Measurements from ENCODE around the gene USP7.
"Not testable (repeated sequence)": the region's sequence is repeated elsewhere in the genome, so short reads cannot be mapped to it uniquely, and the experiment has no call there.

Gene USP7

DNA sequence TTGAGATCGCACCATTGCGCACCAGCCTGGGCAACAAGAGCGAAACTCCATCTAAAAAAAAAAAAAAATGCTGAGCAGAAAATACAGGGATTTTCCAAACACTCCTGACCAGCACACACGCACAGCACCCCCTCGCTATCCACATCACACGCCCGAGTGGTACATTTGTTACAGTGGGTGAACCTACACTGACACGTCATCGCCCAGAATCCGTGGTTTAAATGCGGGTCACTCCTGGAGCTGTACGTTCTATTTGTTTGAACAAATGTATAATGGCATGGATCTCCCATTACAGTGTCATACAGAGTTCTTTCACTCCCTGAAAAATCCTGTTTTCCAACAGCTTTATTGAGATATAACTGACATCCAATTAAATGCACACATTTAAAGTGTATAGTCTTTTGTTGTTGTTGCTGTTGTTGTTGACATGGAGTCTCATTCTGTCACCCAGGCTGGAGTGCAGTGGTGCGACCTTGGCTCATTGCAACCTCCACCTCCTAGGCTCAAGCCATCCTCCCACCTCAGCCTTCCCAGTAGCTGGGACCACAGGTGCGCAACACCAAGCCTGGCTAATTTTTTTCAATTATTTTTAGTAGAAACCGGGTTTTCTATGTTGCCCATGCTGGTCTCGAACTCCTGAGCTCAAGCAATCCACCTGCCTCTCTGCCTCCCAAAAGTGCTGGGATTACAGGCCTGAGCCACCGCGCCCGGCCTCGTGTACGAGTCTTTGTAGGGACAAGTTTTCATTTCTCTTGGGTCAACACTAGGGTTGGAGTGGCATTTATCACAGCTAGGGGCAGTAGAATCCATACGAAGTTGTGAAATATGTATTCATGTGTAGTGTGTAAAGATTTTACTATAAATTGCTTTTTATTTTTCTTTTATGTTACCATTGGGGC lies 90.5 kb downstream of the USP7 start:
- no peak for DNase-seq

DNA sequence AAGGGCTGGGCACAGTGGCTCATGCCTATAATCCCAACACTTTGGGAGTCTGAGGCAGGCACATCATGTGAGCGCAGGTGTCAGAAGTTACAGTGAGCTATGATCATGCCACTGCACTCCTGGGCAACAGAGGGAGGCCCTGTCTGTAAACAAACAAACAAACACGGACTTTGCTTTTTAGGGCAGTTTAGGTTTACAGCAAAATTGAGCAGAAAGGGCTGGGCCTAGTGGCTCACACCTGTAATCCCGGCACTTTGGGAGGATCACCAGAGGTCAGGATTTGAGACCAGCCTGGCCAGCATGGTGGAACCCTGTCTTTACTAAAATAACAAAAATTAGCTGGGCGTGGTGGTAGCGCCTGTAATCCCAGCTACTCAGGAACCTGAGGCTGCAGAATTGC lies 91.6 kb downstream of the USP7 start:
- DNase-seq: no peak

DNA sequence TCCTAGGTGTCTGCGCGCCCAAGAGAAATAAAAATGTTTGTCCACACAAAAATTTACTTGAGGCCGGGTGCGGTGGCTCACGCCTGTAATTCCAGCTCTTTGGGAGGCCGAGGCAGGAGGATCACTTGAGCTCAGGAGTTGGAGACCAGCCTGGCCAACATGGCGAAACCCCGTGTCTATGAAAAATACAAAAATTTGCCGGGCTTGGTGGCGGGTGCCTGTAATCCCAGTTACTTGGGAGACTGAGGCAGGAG lies 93.8 kb downstream of the USP7 start:
- not testable (repeated sequence) for DNase-seq

DNA sequence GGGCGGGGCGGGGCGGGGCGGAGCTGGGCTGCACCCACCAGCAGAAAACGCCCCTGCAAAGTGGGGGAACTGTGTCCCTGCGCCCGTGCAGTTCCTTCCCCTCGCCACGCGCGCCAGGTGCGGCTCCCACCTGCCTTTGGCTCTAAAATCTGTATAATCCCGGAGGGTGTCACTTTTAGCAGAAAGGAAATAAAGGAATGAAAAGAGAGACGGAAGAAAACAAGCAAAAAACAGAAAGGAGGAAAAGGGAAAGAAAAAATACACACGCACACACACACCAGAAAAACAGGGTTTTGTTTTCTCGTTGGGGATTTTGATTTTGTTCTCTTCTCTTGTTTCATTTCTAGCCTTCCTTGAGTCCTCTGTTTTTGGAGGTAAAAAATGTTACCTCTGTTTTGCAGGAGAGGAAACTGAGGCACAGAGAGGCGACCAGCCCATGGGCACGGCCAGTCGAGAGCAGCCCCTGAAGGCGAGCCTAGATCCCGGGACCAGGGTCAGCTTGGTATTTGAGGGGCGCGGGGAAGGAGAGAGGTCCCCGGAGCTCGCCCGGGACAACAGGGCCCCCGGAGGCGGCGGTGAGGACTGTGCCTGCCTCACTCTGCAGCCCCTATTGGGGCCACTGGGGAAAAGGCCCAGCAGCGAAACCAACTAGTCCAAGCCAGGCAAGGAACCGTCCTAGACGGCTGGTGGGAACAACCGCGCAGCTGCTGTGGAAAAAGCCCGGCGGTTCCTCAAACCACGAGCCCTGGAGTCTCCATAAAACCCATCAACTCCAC lies 94.3 kb downstream of the USP7 start:
- DNase-seq: no peak

DNA sequence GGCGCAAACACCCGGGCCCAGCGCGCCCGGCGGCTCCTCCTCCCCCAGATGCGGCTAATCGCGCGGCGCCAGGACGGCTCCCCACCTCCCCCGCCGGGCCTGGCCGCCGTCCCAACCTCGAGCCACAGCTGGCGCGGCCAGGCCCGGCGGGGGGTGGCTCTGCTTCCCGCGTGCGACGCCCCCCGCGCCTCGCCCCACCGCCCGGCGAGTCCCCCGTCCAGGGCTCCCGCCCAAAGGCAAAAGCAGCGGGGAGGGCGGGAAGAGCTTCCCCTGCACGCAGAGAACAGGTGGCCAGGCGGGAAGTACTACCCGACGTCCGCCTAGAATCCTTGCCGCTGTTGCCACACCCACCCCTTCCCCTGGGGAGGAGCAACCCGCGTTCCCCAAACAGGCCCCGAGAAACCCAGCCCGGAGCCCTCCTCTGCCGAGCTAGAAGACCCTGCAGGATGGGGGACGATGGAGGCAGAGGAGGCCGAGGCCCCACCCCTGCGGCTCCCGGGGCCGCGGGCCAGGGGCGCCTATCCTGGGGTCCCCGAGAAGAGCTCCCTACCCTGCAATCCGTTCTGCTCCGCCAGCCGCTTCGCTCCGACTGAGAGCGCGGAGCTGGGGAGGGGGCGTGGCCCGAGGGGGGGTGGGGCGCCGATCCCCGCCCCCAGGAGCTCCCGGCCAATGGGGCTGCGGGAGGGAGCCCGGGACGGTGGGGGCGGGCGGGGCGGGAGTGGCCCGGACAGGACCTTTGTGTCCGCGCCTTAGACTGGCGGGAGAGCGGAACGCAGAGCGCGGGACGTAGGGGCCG lies 95.1 kb downstream of the USP7 start, which contains the start of gene CARHSP1:
Gene CARHSP1, minus strand, starts transcription at position 591 of the 796 bp plus-strand sequence. CDS start 9,678 bp downstream, outside the sequence.
- DNase-seq: peak; percentile 86

DNA sequence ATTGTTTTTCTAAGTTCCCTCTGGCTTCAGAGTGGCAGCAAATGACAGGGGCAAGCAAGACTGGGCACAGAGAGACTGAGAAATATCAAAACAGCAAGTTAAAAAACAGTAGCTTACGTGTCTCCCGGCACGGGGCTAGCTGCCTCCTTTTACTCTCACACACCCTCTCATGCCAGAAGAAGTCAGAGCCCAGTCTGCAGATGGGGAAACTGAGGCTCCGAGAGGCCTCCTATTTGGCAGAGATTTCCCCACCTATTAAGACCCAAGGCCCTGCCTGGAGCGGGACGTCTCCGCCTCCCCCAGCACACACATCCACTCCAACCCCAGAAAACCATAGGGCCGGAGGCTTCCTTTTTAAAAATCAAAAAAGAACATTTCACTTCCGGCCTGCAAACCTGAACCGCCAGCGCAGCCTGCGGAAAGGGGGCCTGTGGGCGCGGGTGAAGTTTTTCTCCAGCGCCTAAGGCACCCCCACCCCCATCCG lies 95.7 kb downstream of the USP7 start:
- DNase-seq: no peak

DNA sequence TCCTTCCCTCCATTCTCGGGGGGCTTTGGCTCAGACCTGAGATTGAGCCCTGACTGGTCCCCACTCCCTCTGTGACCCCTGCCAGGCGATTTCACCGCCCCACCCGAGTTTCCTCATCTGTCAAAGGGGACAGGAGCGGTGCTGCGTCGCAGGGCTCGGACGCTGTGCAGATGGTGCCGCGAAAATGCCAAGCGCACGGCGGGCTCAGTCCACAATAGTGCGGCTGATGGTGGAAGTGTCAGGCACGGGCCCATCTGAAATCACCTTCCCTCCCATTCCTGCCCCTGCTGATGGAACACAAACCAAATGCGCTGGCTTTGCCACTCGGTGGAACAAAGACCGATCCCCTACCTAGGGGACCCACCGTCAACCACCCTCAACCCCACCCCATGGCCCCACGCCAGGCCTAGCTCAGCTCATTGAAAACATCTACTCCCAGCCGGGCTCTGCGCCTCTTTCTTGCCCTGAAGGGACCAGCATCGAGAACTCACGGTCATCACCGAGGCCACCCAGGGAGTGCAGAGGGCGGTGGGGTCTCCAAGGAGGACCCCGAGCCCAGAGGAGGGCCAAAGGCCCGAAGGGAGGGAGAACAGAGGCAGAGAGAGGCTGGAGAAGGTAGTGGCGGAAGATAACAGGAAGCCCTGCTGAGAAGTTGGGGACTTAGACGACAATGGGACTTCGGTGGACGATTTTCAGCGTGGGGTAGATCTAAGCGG lies 96.3 kb downstream of the USP7 start:
- no peak for DNase-seq

DNA sequence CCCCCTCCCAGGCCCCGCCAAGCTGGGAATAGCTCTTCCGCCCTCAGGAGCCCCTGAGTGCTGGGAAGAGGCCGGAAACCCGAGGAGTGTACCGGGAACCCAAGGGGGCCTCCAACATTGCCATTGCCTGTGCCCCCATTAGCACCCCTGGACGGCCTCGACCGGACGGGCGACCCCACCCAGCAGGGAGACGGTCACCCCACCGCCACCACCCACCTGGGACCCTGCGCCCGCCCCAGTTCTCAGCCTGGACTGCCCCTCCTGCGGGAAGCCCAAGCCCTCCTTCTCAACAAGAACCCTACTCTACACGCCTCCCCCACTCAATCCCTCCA lies 96.9 kb downstream of the USP7 start:
- DNase-seq: no peak

DNA sequence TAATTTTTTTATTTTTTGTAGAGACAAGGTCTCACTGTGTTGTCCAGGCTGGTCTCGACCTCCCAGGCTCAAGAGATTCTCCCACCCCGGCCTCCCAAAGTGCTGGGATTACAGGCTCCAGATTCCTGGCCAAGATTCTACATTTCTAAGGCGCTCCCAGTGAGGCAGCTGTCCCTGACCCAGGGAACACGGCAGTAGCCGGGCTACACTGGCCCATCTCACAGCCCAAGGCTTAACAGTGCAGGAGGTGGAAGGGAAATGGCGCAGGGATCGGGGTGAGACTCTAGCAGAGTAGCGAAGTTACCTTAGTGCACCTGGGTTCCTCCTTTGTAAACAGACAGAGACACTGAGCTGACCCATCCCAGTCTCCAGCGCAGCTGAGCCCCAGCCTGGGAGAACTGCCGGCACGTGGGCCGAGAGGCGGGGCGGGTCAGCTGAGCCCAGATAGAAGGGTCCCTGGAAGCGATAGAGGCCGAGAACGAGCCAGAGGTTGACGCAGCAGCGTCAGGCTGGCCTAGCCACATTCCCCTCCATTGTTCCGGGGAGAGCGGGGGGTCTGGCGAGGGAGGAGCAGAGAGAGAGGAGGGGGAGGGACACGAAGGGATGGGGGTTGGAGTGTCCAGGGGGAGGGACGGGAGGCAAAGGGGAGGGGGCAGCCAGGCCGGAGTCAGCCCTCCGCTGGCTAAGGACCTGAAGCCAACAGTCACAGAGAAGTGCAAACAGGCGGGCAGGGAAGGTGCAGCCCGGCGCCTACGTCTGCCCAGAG lies 97.4 kb downstream of the USP7 start:
- no peak for DNase-seq

DNA sequence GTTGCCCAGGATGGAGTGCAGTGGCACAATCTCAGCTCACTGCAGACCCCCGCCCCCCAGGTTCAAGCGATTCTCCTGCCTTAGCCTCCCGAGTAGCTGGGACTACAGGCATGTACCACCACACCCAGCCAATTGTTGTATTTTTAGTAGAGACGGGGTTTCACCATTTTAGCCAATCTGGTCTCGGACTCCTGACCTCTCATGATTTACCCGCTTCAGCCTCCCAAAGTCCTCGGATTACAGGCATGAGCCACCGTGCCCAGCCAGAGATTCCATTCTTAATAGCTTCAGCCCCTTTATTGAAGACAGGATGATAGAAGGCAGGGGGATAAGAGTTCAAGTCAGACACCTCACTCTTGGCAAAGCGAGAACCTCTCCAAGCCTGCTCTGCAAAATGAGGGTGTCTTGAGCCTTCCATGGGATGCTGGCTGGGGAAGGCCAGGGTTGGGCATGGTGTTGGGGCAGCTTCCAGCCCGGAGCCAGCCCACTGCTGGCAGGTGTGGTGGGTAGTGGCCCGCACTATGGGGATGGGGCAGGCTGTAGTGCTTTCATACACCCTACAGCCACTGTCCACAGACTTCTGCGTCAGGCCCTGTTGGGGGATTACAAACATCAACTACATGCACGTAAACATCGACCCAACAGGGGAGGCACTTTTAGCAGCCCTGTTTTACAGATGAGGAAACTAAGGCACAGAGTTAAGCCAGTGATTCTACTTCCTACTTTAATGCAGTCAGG lies 98.4 kb downstream of the USP7 start:
- DNase-seq: no peak

DNA sequence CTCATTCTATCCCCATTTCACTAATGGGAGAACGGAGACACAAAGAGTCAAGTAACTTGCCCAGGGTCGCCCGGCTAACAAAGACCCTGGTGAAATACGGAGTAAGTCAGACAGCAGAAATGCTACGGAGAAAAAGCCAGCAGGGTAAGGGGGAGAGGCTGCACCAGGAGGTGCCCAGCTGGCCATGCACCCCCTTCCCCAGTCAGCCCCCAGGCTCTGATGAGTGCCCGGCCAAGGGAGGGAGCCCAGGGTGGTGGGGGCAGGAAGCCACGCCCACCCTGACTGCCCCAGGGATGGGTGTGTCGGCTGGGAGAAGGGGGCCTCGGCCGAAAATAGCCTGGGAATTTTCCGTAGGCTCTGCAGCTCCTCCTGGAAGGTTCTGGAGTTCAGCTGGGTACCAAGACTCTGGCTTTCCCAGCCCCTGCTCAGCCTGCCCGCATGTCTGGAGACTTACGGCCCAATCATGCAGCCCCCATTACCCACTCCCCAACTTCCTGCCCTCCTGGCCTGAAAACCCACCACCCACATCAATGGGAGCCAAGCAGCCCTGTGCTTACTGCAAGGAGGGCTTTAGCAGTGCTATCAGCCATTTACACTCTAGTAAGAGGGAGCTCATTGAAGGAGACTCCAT lies 99.1 kb downstream of the USP7 start:
- no peak for DNase-seq

DNA sequence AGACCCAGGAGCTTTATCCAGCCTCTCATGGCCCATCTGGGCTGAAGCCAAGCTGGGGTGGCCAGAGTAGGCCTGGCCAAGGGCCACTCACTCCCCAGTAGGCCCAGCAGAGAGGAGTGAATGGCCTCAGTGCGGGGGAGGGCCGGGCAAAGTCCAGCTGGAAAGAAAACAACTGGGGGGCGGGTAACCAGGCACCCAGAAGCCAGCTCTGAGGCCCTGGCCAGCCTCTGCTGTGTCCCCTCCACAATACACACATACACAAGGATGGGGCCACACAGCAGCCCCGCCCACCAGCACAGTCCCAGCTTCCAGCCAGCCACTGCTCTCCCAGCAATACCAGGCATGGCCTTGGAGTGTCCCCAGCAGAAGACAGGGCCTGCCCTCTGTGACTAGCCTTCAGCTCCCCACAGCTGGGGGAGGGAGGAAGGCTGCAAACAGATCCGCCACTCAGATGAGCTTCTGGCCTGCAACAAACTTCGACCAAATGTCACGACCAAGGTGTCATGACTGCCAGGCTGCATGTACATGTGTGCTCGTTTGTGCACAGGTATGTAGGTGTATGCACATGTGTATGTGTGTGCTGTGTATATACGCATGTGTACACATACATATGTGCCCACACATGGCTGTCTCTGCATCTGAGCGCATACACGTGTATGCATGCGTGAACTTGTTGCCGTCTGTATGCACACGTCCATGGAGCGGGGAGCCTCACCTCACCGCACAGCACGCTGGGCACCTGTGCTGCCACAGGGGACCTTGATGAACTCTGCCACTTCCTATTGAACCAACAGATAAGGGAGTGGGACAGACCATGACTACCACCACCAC lies 99.9 kb downstream of the USP7 start:
- no peak for DNase-seq

DNA sequence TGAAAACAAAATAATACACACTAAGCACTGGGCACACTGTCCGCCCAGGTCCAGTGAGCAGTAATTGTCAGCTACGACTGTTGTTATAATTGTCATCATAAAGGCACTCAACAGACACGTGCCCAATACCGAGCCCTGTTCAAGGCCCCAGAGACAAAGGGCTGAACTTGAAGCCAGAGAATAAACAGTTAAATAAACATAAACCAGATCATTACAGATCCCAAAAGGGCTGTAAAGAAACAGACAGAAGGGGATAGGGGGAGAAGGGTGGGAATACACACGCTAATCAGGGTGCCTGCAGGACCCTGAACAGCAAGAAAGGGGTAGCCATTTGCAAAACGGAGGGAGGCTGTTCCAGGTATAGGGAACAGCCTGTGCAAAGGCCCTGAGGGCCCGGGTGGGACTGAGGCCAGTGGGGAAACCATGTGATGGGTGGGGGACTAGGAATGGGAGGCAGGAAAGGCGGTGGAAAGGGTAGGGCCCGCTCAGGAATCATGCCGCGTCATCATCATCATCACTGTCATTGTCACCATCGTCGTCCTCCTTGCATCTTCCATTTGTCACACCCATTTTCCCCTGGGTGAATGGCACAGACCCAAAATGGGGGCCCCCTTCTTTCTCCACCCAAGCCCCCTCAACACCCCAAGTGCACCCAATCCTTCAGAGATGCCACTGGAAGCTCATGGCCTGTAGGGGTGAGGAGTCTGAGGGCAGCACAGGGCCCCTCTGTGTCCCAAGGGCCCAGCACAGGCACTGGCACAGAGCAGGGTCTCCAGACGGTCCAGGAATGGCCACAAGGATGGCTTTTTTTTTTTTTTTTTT lies 101.2 kb downstream of the USP7 start:
- no peak for DNase-seq

DNA sequence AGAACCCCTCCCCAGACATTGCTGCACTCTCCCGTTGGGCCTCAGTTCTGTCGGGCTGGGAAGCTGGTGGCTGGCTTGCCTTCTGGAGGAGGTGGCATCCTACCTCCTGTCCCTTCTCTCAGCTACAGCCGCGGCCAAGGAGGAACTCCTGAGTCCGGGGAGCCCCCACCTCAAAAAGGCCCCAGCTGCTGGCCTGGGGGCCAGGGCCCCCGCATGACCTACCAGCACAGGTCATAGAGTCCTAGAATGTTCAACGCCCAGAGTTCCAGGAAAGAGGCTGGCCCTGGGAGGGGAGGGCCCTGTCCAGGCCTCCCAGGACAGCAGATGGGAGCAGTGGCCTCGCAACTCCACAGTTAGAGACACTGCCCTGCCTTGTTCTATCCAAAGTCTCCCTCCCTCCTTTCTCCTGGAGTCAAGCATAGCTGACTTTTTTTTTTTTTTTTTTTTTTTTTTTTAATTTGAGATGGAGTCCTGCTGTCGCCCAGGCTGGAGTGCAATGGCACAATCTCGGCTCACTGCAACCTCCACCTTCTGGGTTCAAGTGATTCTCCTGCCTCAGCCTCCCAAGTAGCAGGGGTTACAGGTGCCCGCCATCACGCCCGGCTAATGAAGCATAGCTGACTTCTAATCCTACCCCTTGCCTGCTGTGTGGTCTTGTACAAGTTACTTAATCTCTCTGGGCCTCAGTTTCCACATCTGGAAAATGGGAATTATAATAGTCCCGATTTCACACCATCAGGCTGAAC lies 102.0 kb downstream of the USP7 start:
- no peak for DNase-seq

DNA sequence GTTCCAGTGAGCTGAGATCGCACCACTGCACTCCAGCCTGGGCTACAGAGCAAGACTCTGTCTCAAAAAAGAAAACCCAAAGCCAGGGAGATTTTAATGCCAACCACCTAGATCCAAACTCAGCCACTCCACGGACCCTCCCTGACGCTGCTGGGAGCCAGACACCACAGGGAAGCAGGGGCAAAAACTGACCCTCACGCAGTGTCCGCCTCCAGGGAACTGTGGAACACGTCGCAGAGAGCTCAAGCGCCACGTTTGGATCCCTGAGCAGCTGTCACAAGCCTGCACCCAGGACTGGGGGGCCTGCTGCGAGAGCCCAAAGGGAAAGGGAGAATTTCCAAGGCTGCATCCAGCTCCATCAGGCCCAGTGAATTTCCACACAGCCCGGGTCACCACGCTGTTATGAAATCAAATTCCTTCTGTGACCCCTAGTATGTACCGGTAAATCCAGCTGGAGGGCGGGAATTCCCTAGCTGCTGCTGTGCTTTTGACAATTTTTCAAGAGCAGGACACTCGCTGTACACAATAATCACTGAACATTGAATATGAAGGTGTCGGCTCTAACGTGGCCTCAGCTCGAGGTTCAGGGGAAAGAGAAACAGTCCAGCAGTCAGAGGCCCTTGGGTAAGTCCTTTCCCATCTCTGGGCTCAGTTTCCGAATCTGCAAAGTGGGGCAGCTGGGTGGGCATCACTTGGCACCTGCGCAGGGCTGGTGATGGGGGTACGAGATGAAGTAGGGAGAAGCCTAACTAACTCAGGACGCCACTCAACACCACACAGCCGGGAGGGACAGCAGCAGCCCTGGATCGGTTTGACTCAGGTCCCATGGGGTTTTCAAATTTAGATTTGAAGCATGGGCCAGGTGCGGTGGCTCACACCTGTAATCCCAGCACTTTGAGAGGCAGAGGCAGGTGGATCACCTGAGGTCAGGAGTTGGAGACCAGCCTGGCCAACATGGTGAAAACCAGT lies 103.5 kb downstream of the USP7 start:
- no peak for DNase-seq

DNA sequence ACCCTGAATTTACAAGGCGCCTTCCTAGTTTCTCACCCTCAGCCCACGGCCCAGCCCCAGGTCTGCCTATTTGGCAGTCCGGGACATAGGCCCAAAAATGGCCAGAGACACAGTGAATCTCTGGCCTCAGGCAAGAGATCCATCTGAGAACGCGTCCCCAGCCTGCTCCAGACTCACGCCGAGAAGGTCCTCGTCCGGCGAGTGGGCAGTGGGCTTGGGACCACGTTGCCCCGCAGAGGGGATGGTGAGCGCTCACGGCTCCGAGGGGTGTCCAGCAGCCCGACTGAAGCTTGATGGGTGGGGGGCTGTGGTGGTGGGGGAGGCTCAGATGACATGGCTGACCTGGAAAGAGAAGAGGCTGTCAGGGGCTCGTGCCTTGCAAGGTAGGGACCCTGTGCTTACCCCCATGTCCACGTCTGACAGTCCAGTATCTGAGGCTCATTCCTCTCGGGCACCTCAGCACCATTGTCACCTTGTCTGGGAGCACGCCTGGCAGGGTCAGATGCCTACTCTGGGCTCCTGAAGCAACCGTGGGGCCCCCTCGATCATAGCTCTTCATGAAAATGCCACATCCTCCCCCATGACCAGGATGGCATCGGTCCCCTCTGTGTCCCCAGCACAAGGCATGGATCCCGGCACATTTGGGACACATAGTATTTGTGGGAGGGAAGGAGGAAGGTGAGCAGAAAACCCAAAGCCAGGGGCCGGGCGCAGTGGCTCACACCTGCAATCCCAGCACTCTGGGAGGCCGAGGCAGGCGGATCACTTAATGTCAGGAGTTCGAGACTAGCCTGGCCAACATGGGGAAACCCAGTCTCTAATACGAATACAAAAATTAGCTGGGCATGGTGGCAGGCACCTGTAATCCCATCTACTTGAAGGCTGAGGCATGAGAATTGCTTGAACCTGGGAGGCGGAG lies 104.5 kb downstream of the USP7 start:
- no peak for DNase-seq

All from stimulated activated CD8-positive, alpha-beta memory T cell treated with anti-CD3 and anti-CD28 coated beads, Interleukin-4, amount 100 ng/mL, for 48 hours (primary cell).